ENCODE measurements around the gene KRT5.

- no peak for TF ChIP-seq CTCF (IDR thresholded peaks at IDR 0.05)
- TF ChIP-seq POLR2AphosphoS5 (IDR thresholded peaks at IDR 0.05), result peak in 2 of 3 donors; percentile 31 to 66
These were observed 23.6 kb downstream of the KRT5 start for GRCh38 chr12:52496590-52497071.

All from suprapubic skin (tissue), 3 donors.